ENCODE data around the gene FOXK1.

Gene FOXK1

GRCh38 chr7:4763091-4763793 lies 81.1 kb downstream of the FOXK1 start:
- Histone ChIP-seq H3K27me3 (ENCODE audit: control insufficient read depth, insufficient read depth, low read length, poor library complexity, severe bottlenecking) (no peaks in the 10 kb centered on the region), H3K27ac (ENCODE audit: insufficient read depth, low read depth, low read length, poor library complexity, severe bottlenecking) (no peak overlapping the region), H3K9me3 (ENCODE audit: control insufficient read depth, low read length) (no peaks in the 10 kb centered on the region), H3K4me3 (ENCODE audit: insufficient read depth, low read depth, low read length) (no peak overlapping the region), H3K36me3 (ENCODE audit: control insufficient read depth, insufficient read depth, low read length) (peaks cover 35% of the 10 kb centered on the region), H3K4me1 (ENCODE audit: control insufficient read depth, insufficient read depth, low read length) (no peaks in the 10 kb centered on the region)
- WGBS, 2 experiments, result 95 to 96% methylated on average over 32 of the region's 32 CpGs

- Histone ChIP-seq H3K9me3 (ENCODE audit: control insufficient read depth, low read length) (no peaks in the 10 kb centered on the region), H3K27ac (ENCODE audit: insufficient read depth, low read depth, low read length, poor library complexity, severe bottlenecking) (no peak overlapping the region), H3K4me3 (ENCODE audit: insufficient read depth, low read depth, low read length) (no peak overlapping the region), H3K27me3 (ENCODE audit: control insufficient read depth, insufficient read depth, low read length, poor library complexity, severe bottlenecking) (no peaks in the 10 kb centered on the region), H3K36me3 (ENCODE audit: control insufficient read depth, insufficient read depth, low read length) (peaks cover 35% of the 10 kb centered on the region), H3K4me1 (ENCODE audit: control insufficient read depth, insufficient read depth, low read length) (no peaks in the 10 kb centered on the region)
- WGBS, 2 experiments, result 94 to 95% methylated on average over 21 of the region's 21 CpGs
These were observed 81.7 kb downstream of the FOXK1 start for GRCh38 chr7:4763794-4764185.

GRCh38 chr7:4764402-4765007 lies 82.4 kb downstream of the FOXK1 start:
- Histone ChIP-seq H3K36me3 (ENCODE audit: control insufficient read depth, insufficient read depth, low read length) (peaks cover 35% of the 10 kb centered on the region), H3K4me3 (ENCODE audit: insufficient read depth, low read depth, low read length) (no peak overlapping the region), H3K27me3 (ENCODE audit: control insufficient read depth, insufficient read depth, low read length, poor library complexity, severe bottlenecking) (no peaks in the 10 kb centered on the region), H3K9me3 (ENCODE audit: control insufficient read depth, low read length) (no peaks in the 10 kb centered on the region), H3K4me1 (ENCODE audit: control insufficient read depth, insufficient read depth, low read length) (no peaks in the 10 kb centered on the region), H3K27ac (ENCODE audit: insufficient read depth, low read depth, low read length, poor library complexity, severe bottlenecking) (no peak overlapping the region)
- 95 to 96% methylated on average over 35 of the region's 35 CpGs for WGBS, 2 experiments

GRCh38 chr7:4765776-4766490 lies 83.8 kb downstream of the FOXK1 start:
- Histone ChIP-seq H3K36me3 (ENCODE audit: control insufficient read depth, insufficient read depth, low read length) (peaks cover 24% of the 10 kb centered on the region), H3K9me3 (ENCODE audit: control insufficient read depth, low read length) (no peaks in the 10 kb centered on the region)
- WGBS, 2 experiments, result 86 to 87% methylated on average over 23 of the region's 23 CpGs

GRCh38 chr7:4766666-4767519 lies 84.8 kb downstream of the FOXK1 start:
- Histone ChIP-seq H3K27me3 (ENCODE audit: control insufficient read depth, insufficient read depth, low read length, poor library complexity, severe bottlenecking) (no peaks in the 10 kb centered on the region), H3K27ac (ENCODE audit: insufficient read depth, low read depth, low read length, poor library complexity, severe bottlenecking) (no peak overlapping the region), H3K9me3 (ENCODE audit: control insufficient read depth, low read length) (no peaks in the 10 kb centered on the region), H3K4me3 (ENCODE audit: insufficient read depth, low read depth, low read length) (no peak overlapping the region), H3K36me3 (ENCODE audit: control insufficient read depth, insufficient read depth, low read length) (peaks cover 16% of the 10 kb centered on the region), H3K4me1 (ENCODE audit: control insufficient read depth, insufficient read depth, low read length) (no peaks in the 10 kb centered on the region)
- 93 to 95% methylated on average over 36 to 37 of the region's 37 CpGs for WGBS, 2 experiments

More at GRCh38 chr7:4765776-4766490, 83.8 kb downstream of the FOXK1 start:
- Histone ChIP-seq H3K27me3 (ENCODE audit: control insufficient read depth, insufficient read depth, low read length, poor library complexity, severe bottlenecking) (no peaks in the 10 kb centered on the region), H3K4me1 (ENCODE audit: control insufficient read depth, insufficient read depth, low read length) (no peaks in the 10 kb centered on the region), H3K27ac (ENCODE audit: insufficient read depth, low read depth, low read length, poor library complexity, severe bottlenecking) (no peak overlapping the region), H3K4me3 (ENCODE audit: insufficient read depth, low read depth, low read length) (no peak overlapping the region)

GRCh38 chr7:4768597-4769569 lies 86.8 kb downstream of the FOXK1 start:
- WGBS, 2 experiments, result 92 to 94% methylated on average over 27 of the region's 27 CpGs
- H3K27ac ChIP-seq (ENCODE audit: insufficient read depth, low read depth, low read length, poor library complexity, severe bottlenecking), result no peak overlapping the region
- peaks cover under 1% of the 10 kb centered on the region for H3K36me3 ChIP-seq (ENCODE audit: control insufficient read depth, insufficient read depth, low read length)
- no peaks in the 10 kb centered on the region for H3K9me3 ChIP-seq (ENCODE audit: control insufficient read depth, low read length)
- H3K27me3 ChIP-seq (ENCODE audit: control insufficient read depth, insufficient read depth, low read length, poor library complexity, severe bottlenecking), result no peaks in the 10 kb centered on the region
- H3K4me3 ChIP-seq (ENCODE audit: insufficient read depth, low read depth, low read length), result no peak overlapping the region
- H3K4me1 ChIP-seq (ENCODE audit: control insufficient read depth, insufficient read depth, low read length), result no peaks in the 10 kb centered on the region

- Histone ChIP-seq H3K27me3 (ENCODE audit: control insufficient read depth, insufficient read depth, low read length, poor library complexity, severe bottlenecking) (no peaks in the 10 kb centered on the region), H3K36me3 (ENCODE audit: control insufficient read depth, insufficient read depth, low read length) (no peaks in the 10 kb centered on the region), H3K27ac (ENCODE audit: insufficient read depth, low read depth, low read length, poor library complexity, severe bottlenecking) (no peak overlapping the region), H3K4me3 (ENCODE audit: insufficient read depth, low read depth, low read length) (no peak overlapping the region), H3K9me3 (ENCODE audit: control insufficient read depth, low read length) (no peaks in the 10 kb centered on the region), H3K4me1 (ENCODE audit: control insufficient read depth, insufficient read depth, low read length) (no peaks in the 10 kb centered on the region)
- 92 to 93% methylated on average over 7 of the region's 7 CpGs for WGBS, 2 experiments
These were observed 87.7 kb downstream of the FOXK1 start for GRCh38 chr7:4769761-4770160.

- Histone ChIP-seq H3K4me3 (ENCODE audit: insufficient read depth, low read depth, low read length) (no peak overlapping the region), H3K4me1 (ENCODE audit: control insufficient read depth, insufficient read depth, low read length) (no peaks in the 10 kb centered on the region), H3K27me3 (ENCODE audit: control insufficient read depth, insufficient read depth, low read length, poor library complexity, severe bottlenecking) (no peaks in the 10 kb centered on the region), H3K36me3 (ENCODE audit: control insufficient read depth, insufficient read depth, low read length) (no peaks in the 10 kb centered on the region), H3K27ac (ENCODE audit: insufficient read depth, low read depth, low read length, poor library complexity, severe bottlenecking) (no peak overlapping the region), H3K9me3 (ENCODE audit: control insufficient read depth, low read length) (no peaks in the 10 kb centered on the region)
- WGBS, 2 experiments, result 96% methylated on average over 8 to 9 of the region's 9 CpGs
These were observed 88.8 kb downstream of the FOXK1 start for GRCh38 chr7:4770886-4771285.

- H3K9me3 ChIP-seq (ENCODE audit: control insufficient read depth, low read length), result no peaks in the 10 kb centered on the region
- 92 to 93% methylated on average over 9 of the region's 9 CpGs for WGBS, 2 experiments
- no peak overlapping the region for H3K27ac ChIP-seq (ENCODE audit: insufficient read depth, low read depth, low read length, poor library complexity, severe bottlenecking)
- H3K4me3 ChIP-seq (ENCODE audit: insufficient read depth, low read depth, low read length), result no peak overlapping the region
- H3K4me1 ChIP-seq (ENCODE audit: control insufficient read depth, insufficient read depth, low read length), result peaks cover 5% of the 10 kb centered on the region
- H3K36me3 ChIP-seq (ENCODE audit: control insufficient read depth, insufficient read depth, low read length), result no peaks in the 10 kb centered on the region
- H3K27me3 ChIP-seq (ENCODE audit: control insufficient read depth, insufficient read depth, low read length, poor library complexity, severe bottlenecking), result no peaks in the 10 kb centered on the region
These were observed 89.6 kb downstream of the FOXK1 start for GRCh38 chr7:4771737-4772136.

Measured in ectodermal cell (in vitro differentiated cells).